ENCODE measurements around the gene COL7A1. TPM values are rescaled to one million over a fixed set of nuclear protein-coding genes. Genes with fewer than 3 reads are reported as not detected.
A peak's percentile ranks its signal among the peaks of the same experiment; 100 is the strongest.

The COL7A1 gene
- total and polyA plus RNA-seq, 2 of the 8 experiments (the other 6 are each of a cell fraction or from before 2014, with no cell fraction given) = 10.7 to 13.9 TPM

DNA sequence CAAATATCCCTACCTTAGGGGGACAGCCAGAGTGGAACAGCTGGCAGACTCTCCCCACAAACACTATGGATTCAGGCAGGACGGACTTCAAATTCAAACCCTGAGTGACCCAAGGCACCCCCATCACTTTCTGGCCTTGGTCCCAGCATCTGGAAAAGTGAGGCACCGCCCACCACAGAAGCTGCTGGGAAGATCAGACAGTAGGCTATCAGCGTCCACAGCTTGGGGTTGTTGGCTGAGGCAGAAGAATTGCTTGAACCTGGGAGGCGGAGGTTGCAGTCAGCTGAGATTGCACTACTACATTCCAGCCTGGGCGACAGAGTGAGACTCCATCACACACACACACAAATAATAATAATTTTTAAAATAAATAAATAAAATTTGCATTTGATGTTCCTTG lies 47.0 kb downstream of the COL7A1 start:
- H3K23me2 ChIP-seq (ENCODE audit: low read depth, low read length) = no peaks in the 10 kb centered on the region
- no peak for TF ChIP-seq TAF7 (optimal IDR thresholded peaks at IDR 0.05; ENCODE audit: borderline replicate concordance, low read depth, low read length)
- no peak for TF ChIP-seq ASH2L (IDR thresholded peaks at IDR 0.05; ENCODE audit: low read length)
- peaks cover 2 to 21% (median 16%) of the 10 kb centered on the region in 4 experiments; a peak in 7 of 8 replicates for H3K36me3 ChIP-seq (ENCODE audit: control insufficient read depth in 2 of 4, insufficient read depth in 4 of 4, low read length in 3 of 4)
- H4K91ac ChIP-seq (replicated peaks; ENCODE audit: insufficient read length, low read length) = no peak overlapping the region
- CTCF ChIA-PET (ENCODE audit: partially characterized antibody) = interaction anchor here (0.9 to 5.4 kb wide), 25 partner anchors 10 to 413 kb away, joined by 3 to 67 read pairs (median 6); partner anchors contain the start of genes CCDC51, SHISA5, TMA7 and UCN2
- H2AFZ ChIP-seq (ENCODE audit: low read length) = no peak overlapping the region
- H4K8ac ChIP-seq (ENCODE audit: extremely low read depth, insufficient read depth, low read length) = peak overlapping the region; percentile 52; the same call in 1 of the 2 replicates
- H3K79me1 ChIP-seq (ENCODE audit: low read depth, low read length) = no peaks in the 10 kb centered on the region; the same call in 1 of the 2 replicates
- no peaks in the 10 kb centered on the region for H3K9me3 ChIP-seq (ENCODE audit: insufficient read depth in 2 of 2, low read depth in 1 of 2, low read length in 1 of 2)
- H3K14ac ChIP-seq (ENCODE audit: insufficient read length) = no peak overlapping the region
- no peak overlapping the region for H2AK5ac ChIP-seq (ENCODE audit: low read depth, low read length)
- no peak overlapping the region for H3K4me2 ChIP-seq (ENCODE audit: insufficient read depth in 1 of 2, low read depth in 2 of 2, low read length in 2 of 2)
- no peak overlapping the region for H2BK20ac ChIP-seq (ENCODE audit: low read length)
- H3K4me1 ChIP-seq (replicated peaks in 1 of 4; ENCODE audit: control insufficient read depth in 3 of 4, insufficient read depth in 4 of 4, low read length in 3 of 4) = no peaks in the 10 kb centered on the region; a peak in 3 of 7 replicates
- H3K9ac ChIP-seq (replicated peaks in 1 of 4; ENCODE audit: extremely low read depth in 1 of 4, low read depth in 3 of 4, low read length in 3 of 4) = no peak overlapping the region
- POLR2A ChIA-PET (ENCODE audit: partially characterized antibody) = interaction anchor here (0.8 to 2.3 kb wide), 5 partner anchors 49 to 149 kb away, joined by 3 to 11 read pairs (median 6); a partner anchor contains a TSS
- peaks cover 0 to 5% of the 10 kb centered on the region in 2 experiments for H4K20me1 ChIP-seq (replicated peaks in 1 of 2; ENCODE audit: control insufficient read depth in 1 of 2, insufficient read depth in 2 of 2, low read length in 2 of 2)
- FAIRE-seq (no peak), DNase-seq (ENCODE audit: low read depth in 1 of 2, low spot score in 2 of 2) (no peak)
- no peak overlapping the region for H3K27ac ChIP-seq (ENCODE audit: low read depth, low read length)
- 88% methylated on average over 5 of the region's 5 CpGs; no CpG with 5 or more reads in 1 of the 2 experiments for WGBS, 2 experiments (ENCODE audit: extremely low coverage in 1 of 2, insufficient coverage in 1 of 2, insufficient read length in 1 of 2, insufficient replicate concordance in 2 of 2, low coverage in 1 of 2, low lambda C conversion rate in 2 of 2, missing lambda C conversion rate in 1 of 2)
- H3K18ac ChIP-seq (ENCODE audit: extremely low read depth, low read length) = no peak overlapping the region
- no peak overlapping the region for H3K23ac ChIP-seq (ENCODE audit: insufficient read length)
- H2BK15ac ChIP-seq (ENCODE audit: low read length) = no peak overlapping the region
- H2BK12ac ChIP-seq (ENCODE audit: low read depth, low read length) = no peak overlapping the region
- no peaks in the 10 kb centered on the region for H3K27me3 ChIP-seq (replicated peaks in 1 of 4; ENCODE audit: control insufficient read depth in 3 of 4, extremely low read depth in 1 of 4, insufficient read depth in 3 of 4, low read length in 3 of 4)
- H3K79me2 ChIP-seq (ENCODE audit: control insufficient read depth in 1 of 2, insufficient read depth in 2 of 2, low read length in 2 of 2) = peaks cover 0 to 4% of the 10 kb centered on the region in 2 experiments; a peak in 1 of 4 replicates
- no peak overlapping the region for H3K4ac ChIP-seq (replicated peaks; ENCODE audit: insufficient read length, low read depth, low read length)
- no peak overlapping the region for H4K5ac ChIP-seq (ENCODE audit: insufficient read length, low read depth, low read length)
- H3K4me3 ChIP-seq (ENCODE audit: extremely low read depth in 1 of 4, insufficient read depth in 2 of 4, low read depth in 3 of 4, low read length in 4 of 4) = no peak overlapping the region
- H2BK5ac ChIP-seq (ENCODE audit: low read depth, low read length) = no peak overlapping the region
- no peak overlapping the region for H3K56ac ChIP-seq (replicated peaks; ENCODE audit: insufficient read length, low read depth, low read length)
- no peak overlapping the region for H2BK120ac ChIP-seq (replicated peaks; ENCODE audit: low read depth, low read length)

All from H1 (cell line).